HG03095 (cell line): ENCODE measurements around the gene DRAXIN.
A peak's percentile ranks its signal among the peaks of the same experiment; 100 is the strongest.
"Not testable (repeated sequence)": the region's sequence is repeated elsewhere in the genome, so short reads cannot be mapped to it uniquely, and the experiment has no call there.

Experiments used
- ATAC-seq: cut with Tn5 transposase; IDR thresholded peaks from one replicate; pipeline ENCODE4 v1.9.1; 2021; ENCODE audit warnings: moderate library complexity; ENCODE audit not compliant: unreplicated experiment

Gene DRAXIN, protein sequence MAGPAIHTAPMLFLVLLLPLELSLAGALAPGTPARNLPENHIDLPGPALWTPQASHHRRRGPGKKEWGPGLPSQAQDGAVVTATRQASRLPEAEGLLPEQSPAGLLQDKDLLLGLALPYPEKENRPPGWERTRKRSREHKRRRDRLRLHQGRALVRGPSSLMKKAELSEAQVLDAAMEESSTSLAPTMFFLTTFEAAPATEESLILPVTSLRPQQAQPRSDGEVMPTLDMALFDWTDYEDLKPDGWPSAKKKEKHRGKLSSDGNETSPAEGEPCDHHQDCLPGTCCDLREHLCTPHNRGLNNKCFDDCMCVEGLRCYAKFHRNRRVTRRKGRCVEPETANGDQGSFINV

DNA sequence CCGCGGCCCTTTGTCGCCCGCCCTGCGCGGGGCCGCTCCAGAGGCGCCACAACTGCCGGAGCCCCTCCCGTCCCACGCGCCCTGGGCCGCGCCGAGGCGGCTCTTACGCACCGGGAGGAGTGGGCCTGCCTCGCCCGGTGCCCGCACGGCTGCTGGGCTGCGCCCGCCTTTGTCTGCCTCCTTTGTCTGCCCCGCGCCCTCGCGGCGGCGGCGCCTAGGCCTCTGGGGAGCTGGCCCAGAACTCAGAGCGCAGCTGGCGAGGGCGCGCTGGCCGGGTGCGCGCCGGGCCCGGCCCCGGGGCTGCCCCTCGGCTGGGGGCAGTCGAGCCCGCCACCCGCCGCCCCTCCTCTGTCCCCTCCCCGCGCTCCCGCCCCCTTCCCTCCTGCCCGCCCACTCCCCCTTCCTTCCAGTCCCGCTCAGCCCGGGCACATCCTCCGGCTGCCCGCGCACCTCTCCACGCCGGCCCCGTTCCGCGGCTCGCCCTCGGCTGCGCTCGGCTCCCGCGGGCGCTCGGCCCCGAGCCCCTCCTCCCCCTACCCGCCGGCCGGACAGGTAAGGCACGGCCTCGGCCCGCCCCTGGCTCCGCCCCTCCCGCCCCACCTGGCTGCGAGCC is at the start of gene DRAXIN:
TSS of gene DRAXIN (plus strand) at position 409 of the 613 bp plus-strand sequence. CDS start 14,549 bp downstream, outside the sequence.
- no peak for ATAC-seq

DNA sequence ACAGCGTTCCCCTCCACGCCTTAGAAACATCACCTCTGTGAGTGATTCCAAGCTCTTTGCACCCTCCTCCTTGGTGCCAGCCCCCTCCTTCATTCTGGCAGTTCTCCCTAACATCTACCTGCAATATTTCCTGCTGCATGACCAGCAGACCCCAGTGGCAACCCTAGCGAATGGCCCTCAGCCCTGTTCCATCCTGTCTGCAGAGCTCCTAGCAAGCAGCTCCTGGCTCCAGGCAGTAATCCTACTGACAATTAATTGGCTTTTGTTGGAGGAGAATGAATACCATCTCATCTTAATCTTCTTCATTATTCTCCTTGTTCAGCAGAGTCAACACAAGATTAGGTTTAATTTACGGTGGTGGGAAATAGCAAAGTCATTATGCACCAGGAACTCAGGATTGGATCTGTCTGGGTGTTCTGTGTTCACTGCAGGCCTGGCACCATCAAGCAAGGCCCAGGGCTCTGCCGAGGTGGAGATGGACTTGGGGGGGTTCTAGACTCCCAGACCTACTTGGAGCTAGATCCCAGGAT is 49.7 kb upstream of the DRAXIN start:
- no peak for ATAC-seq

DNA sequence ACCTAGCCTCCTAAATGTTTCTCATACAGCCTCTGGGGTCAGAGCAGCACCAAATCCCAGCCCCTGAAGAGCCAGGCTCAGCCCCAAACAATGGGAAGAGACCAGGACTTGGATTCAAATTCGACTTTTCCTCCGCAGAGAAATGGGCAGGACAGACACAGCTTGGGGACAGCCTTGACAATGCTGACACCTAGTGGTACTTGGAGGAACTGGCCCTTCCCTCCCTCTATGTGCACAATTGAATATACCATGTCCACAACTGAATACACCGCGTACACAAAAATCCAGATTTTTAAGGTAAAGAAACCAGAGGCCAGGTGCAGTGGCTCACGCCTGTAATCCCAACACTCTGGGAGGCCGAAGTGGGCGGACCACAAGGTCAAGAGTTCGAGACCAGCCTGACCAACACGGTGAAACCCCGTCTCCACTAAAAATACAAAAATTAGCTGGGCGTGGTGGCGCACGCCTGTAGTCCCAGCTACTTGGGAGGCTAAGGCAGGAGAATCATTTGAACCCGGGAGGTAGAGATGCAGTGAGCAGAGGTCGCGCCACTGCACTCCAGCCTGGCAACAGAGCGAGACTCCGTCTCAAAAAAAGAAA is 49.0 kb upstream of the DRAXIN start:
- ATAC-seq = not testable (repeated sequence)

DNA sequence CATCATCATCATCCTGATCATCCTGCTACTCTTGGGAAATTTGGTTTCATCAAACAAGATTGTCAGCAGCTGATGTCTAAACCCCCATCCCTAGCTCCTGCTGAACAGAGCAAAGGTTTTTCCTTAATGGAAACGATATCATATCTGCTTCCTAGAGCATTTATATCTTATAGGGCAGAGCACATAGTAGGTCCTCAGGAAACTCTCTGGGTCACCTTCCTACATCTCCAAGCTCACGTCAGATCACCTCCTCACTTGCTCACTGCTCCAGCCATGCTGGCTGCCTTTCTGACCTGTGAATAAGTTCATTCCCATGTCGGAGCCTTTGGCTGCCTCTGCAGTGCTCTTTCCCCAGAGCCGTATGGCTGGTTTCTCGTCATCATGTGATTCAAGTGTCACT is 47.7 kb upstream of the DRAXIN start:
- no peak for ATAC-seq

DNA sequence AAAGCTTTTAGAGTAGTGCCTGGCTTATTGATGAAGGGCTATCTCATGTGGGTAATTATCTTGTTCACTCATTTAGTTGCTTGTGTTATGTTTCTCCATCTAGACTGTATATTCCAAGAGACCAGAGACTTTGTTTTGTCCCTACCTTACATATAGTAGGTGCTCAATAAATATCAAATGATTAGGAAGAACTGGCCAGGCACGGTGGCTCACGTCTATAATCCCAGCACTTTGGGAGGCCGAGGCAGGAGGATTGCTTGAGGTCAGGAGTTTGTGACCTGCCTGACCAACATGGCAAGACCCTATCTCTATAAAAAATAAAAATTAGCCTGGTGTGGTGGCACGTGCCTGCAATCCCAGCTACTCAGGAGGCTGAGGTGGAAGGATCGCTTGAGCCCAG is 46.2 kb upstream of the DRAXIN start:
- ATAC-seq = no peak

DNA sequence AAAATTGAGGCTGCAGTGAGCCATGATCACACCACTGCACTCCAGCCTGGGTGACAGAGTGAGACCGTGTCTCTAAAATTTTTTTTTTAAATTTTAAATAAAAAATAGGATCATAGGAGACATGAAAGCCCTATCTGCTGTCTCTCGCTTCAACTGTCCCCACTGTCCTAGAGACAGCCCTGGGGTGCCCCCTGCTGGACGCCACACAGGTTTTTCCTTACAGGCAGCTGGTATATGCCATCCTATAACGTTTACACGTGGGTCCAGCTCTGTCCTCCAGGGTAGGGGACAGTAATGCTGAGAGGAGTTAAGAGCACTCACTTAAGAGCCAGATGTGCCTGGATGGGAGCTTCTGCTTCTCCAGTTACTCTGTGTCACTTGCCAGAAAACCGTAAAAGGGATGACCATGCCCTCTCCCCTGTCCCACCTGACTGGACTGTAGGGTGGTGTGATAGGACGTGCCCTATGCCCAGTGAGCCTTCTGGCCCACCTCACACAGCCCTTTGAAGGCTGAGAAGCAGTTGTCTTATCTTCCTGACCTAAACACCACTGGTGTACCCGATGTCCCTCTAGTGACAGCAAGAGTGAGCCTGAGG is 45.7 kb upstream of the DRAXIN start:
- no peak for ATAC-seq

DNA sequence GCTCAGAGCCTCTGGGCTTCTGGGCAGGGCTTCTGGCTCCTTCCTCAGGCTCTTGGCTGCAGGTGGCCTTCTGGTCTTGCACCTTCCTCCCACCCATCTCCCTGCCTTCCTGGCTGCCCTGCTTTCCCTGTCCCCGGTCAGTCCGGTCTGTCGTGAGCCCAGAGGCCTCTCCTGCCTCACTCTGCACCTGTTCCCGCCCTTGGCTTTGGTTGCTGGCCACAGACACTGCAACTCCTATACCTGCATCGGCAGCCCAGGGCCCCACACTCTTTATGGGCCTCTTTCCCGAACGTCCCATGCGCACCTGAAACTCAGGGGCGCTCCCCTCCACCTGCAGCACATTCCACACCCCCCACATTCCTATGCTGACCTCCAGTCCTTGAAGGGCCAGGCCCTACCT is 45.2 kb upstream of the DRAXIN start:
- ATAC-seq = no peak

DNA sequence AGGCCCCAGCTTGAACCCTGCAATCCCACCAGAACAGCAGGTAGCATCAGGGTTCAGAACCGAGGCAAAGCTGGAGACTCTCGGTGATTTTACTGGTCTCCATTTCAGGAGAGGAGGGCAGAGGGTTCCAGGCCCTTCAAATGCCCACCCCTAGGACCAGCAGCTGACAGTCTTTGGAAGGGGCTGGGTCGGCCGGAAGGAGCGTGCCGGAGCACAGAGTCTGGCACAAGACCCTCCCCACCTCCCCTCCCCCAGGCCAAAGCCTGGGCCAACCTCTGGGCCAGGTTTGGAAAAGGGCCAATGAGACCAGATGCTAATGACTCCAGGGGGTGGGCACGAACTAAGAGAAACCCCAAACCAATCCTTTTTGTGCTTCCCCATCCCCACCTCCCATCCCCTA is 44.2 kb upstream of the DRAXIN start:
- ATAC-seq = no peak

DNA sequence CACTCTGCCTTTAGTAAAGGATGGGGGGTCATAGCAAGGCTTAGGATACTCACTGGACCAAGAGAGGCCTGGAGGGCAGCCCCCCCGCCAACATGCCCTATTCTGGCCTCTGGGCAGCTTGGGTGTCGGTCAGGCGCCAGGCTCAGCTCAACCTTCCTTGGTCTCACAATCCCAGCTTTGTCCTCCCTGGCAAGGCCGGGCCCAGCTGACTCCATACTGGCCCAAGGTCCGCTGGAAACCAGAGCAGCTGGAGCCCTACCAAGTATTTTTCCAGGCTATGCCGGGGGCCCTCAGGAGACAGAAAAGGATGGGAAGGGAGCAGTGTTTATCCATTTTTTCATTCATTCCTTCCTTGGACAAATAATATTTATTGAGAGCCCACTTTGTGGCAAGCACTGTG is 43.5 kb upstream of the DRAXIN start:
- ATAC-seq = no peak

DNA sequence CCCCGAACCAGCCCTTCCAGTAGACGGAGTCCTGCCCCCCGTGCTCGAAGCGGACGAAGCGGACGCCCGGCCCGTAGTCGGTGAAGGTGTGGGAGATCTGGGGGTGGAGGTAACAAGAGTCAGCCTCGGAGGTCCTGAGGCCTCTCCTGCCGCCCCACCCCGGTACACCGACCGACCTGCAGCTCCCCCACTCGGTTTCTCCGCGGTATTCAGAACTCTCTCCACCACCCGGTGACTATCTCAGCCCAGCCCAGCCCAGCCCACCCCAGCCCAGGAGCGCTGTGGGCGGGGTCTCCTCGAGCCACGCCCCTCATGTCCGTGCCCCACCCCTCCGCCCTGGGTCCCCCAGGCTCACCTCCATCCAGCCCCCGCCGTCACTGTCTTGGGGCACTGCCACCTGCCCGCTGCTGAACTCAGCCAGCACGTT is 42.8 kb upstream of the DRAXIN start:
- no peak for ATAC-seq

DNA sequence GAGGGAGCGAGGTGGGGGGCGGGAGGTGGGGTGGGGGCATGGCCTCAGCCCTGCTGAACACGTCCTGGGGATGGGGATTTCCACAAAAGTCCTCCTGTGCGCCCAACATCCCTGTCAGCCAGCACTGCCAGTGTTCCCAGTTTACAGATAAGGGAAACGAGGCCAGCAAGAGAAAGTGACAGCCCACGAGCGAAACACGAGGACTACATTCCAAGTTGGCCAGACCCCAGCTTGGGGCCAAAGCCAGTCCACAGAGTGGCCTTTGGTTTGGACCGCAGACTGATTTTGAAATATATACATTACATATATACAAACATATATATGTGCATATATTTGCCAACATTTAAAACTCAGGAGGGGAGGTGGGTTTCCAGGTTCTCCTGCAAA is 42.3 kb upstream of the DRAXIN start:
- no peak for ATAC-seq

DNA sequence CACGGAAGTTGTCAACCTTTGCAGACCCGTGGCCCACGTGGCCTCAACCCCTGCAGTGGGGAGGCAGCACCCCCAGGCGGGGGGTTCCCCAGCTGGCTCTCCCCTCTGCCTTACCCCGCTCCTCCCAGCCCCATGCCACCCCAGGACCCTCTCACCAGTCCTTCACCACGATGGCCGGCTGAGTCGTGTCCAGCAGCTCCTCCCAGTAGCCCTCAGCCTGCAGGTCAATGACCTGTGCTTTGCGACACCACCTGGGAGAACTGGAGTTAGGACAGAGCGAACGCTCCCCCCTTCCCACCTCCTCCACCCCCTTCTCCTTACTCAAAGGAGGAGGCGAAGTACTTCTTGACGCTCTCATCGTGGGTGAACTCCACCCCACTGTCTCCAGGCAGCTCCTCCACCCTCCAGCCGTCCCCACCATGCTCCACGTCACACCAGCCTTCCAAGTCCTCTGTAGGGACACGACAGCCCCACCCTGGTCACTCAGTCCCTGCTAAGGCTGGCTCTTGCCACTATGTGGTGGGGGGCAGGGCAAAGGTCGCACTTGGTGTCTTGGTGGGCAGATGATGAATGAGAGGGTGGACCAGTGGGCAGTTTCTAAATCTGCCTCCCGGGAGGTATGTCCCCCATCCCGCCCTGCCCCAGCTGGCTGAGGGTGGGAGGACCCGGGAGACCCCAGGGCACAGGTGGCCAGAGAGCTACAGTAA is 41.7 kb upstream of the DRAXIN start:
- no peak for ATAC-seq

DNA sequence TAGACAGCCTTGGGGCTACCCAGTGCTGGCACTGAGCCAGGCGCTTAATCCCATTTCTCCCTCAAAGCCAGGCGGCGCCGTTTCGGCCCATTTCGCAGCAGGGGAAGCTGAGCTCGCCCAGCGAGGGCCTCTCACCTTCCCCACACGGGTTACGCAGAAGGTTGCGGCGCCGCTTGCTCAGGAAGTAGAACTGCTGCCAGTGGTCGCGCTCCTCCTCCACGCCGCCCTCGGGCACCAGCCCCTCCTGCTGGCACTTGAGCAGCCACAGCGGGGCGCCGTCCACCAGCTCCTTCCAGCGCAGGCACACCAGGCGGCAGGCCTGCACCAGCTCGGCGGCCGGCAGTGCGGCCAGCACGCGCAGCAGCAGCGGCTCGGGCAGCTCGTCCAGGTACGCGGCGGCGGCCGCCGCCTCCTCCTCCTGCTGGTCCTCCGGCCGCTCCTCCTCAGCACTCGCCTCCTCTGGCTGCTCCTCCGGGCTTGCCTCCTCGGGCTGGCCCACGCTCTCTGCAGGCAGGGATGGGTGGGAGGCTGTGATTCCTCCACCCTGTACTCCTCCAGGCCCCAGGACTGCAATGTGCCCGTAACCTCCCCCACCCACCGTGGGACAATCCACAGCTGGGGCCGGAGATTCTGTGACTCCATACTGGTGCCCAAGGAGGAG is 41.0 kb upstream of the DRAXIN start:
- no peak for ATAC-seq

DNA sequence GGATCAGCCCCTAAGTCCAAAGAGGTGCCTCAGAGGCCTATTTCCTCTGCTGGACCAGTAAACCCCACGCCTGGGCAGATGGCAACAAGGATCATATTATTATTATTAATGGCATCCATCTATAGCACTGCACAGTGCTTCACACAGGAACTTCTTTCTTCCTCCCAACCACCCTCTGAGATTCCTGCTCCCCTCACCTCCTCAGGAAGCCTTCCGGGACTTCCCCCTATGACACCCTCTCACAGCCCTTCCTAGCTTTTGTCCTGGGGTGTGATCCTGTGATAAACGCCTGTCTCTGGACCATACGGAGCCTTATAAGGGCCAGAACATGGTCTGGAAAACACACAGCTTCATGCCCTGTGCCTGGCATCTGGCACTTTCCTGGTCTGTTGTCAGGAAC is 40.5 kb upstream of the DRAXIN start:
- ATAC-seq = no peak

DNA sequence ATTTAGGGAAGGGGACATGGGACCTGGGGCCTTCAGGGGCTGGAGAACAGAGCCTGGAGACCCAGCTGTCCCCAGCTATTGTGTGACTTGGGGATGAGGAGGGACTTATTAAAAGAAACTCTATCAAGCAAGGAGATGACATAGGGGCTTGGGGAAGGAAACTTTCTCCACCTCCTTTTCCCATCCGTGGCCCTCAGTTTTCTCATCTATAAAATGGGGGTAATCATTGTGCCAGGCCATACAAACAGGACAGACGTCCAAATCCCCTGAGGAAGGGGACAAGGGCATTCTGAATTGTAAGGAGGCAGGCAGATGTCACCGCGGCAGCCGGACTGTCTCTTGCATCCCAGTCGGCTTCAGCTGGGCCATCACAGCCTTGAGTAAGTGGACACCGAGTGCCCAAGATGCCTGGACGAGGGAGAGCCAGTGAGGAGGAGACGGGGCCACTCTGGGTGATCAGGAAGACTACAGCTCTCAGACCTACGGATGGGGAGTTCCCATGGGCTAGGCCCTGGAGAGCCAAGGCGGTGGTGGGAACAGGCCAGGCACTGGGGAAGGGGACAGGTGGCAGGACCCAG is 39.2 kb upstream of the DRAXIN start:
- ATAC-seq = no peak

DNA sequence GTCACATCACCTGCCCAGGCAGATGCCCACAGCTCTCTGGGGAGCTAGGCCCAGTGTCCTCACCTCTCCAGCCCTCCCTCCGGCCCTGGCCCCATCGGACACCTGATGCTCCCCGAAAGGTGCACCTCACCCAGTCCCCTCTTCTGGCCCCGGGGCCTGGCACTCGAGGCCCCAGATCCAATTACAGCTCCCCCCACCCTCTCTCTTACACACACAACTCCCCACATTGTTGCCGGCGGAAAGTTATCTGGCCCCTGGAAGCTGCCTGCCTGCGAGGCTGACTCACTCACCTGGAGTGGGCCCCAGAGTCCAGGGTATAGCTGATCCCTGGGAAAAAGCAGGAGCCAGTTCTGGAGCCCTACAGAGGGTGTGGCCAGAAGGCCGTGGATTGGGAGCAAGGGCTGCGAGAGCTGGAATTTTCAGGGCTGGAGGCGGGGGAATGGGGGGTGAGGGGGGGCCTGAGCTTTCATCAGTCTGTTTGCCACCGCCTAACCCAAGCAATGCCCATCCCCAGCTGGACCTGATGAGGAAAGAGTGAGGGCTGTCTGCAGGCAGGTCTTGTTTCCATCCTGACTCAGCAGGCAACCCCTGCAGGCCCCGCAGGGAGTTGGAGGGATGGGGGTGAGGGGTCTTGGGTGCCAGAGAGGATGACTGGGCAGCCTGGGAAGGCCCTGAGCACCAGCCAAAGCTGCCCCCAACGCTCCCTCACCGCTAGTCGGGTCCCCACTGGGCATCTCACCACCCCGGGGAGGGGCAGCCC is 38.2 kb upstream of the DRAXIN start:
- ATAC-seq = no peak

DNA sequence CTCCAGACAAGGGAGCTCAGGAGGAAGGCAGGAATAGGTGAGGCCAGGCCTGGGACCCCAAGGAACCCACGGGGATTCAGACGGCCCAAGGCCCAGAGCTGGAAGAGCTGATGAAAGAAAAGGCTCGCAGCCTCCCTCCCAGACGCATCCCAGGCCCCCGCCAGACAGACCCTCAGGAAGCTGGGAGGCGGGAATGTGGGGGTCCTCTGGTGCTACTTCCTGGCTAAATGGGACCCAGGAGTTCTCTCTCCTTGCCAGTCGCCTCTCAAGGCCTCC is 37.7 kb upstream of the DRAXIN start:
- no peak for ATAC-seq

DNA sequence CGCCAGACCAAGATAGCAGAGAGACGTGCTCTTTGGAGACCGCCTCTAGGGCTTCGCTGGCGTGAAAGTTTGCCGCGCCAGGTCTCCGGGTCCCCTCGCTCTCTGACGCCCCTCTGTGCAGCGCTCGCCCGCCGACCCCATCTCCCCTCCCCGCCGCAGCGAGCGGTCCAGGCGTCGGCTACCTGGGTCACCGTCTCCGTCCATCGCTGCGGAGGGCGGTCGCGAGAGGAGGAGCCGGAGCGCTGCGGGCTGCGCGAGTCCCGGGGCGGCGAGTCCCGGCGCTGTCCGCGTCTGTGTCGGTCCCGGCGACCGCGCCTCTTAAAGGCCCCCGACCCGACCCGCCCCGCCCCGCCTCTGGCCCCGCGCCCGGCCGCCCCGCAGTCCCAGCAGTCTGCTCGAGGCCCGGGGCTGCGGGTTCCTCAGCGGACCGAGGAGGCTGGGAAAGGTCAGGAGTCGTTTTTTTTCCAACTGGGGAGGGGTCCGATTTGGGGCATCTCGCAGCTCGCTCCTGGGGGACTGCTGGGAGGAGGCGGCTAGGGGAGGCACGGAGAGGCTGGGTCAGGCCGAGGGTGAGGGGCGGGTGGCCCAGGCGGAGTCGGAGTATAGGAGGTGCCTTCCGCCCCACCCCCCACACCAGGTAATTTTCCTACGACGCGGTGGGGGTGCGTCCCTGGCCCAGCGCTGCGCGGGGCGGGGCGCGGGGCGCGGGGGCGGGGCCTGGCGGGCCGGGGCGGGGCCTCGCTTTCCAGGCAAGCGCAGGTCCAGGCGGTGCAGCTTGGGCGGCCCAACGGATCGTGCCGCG is 37.2 kb upstream of the DRAXIN start, which contains the start of the genes FBXO2 and FBXO44:
TSS of gene FBXO2 (minus strand) at position 293 of the 802 bp plus-strand sequence. CDS start at position 204, 89 bp downstream.
TSS of gene FBXO44 (plus strand) at position 741 of the 802 bp plus-strand sequence. CDS start 959 bp downstream, outside the sequence.
- peak; percentile 62 for ATAC-seq
